ELR (cell line): Measurements from ENCODE around the gene ATP9A.
"Not testable (repeated sequence)": the region's sequence is repeated elsewhere in the genome, so short reads cannot be mapped to it uniquely, and the experiment has no call there.

ENCODE experiments used
- DNase-seq: peaks from one replicate; pipeline ENCODE4 v3.0.0-alpha.2; 2015; ENCODE audit warnings: low read depth

ATP9A gene

GRCh38 chr20:51571460-51571794 is 196.8 kb downstream of the ATP9A start:
- no peak for DNase-seq

GRCh38 chr20:51570739-51571459 is 197.3 kb downstream of the ATP9A start:
- DNase-seq: peak; percentile 15

- DNase-seq: peak; percentile 68
Measured at GRCh38 chr20:51569815-51570738, 198.1 kb downstream of the ATP9A start.

GRCh38 chr20:51568533-51568932 is 199.7 kb downstream of the ATP9A start:
- DNase-seq: not testable (repeated sequence)

GRCh38 chr20:51567622-51568021 is 200.6 kb downstream of the ATP9A start:
- DNase-seq: no peak

GRCh38 chr20:51566594-51566993 is 201.6 kb downstream of the ATP9A start:
- no peak for DNase-seq

GRCh38 chr20:51565298-51566144 is 202.7 kb downstream of the ATP9A start:
- peak; percentile 63 for DNase-seq

GRCh38 chr20:51563486-51564332 is 204.5 kb downstream of the ATP9A start:
- DNase-seq: peak; percentile 90

- no peak for DNase-seq
Measured at GRCh38 chr20:51563174-51563485, 205.1 kb downstream of the ATP9A start.

- peak; percentile 94 for DNase-seq
Measured at GRCh38 chr20:51562332-51563173, 205.6 kb downstream of the ATP9A start.

- peak; percentile 59 for DNase-seq
Measured at GRCh38 chr20:51562027-51562331, 206.2 kb downstream of the ATP9A start.

GRCh38 chr20:51560550-51561307 is 207.5 kb downstream of the ATP9A start:
- peak; percentile 51 for DNase-seq

GRCh38 chr20:51560042-51560441 is 208.1 kb downstream of the ATP9A start:
- DNase-seq: no peak

- DNase-seq: peak; percentile 97
Measured at GRCh38 chr20:51554538-51555165, 213.5 kb downstream of the ATP9A start.

GRCh38 chr20:51553897-51554486 is 214.2 kb downstream of the ATP9A start:
- DNase-seq: peak; percentile 90

- DNase-seq: no peak
Measured at GRCh38 chr20:51551186-51551585, 217.0 kb downstream of the ATP9A start.

- DNase-seq: no peak
Measured at GRCh38 chr20:51549474-51549873, 218.7 kb downstream of the ATP9A start.

GRCh38 chr20:51547951-51548350 is 220.2 kb downstream of the ATP9A start:
- DNase-seq: no peak
